GM12878 (cell line): ENCODE measurements around the gene PKD1. TPM values are rescaled to one million over a fixed set of nuclear protein-coding genes. Genes with fewer than 3 reads are reported as not detected.

ENCODE experiments used
- BHLHE40 ChIP-seq, 2 experiments: fragments of 450-650 bp in 1 of 2; IDR thresholded peaks; 2 replicates each; pipeline ENCODE4 v1.6.1; 2011 to 2017; ENCODE audit warnings: low read depth in 2 of 2, borderline replicate concordance in 1 of 2, improper control_type of control experiment in 1 of 2, low read length in 1 of 2, mild to moderate bottlenecking in 1 of 2
- BMI1 ChIP-seq: fragments of 450-650 bp; IDR thresholded peaks from 2 replicates; pipeline ENCODE4 v1.6.1; 2016; ENCODE audit warnings: mild to moderate bottlenecking, moderate library complexity, borderline replicate concordance
- CREM ChIP-seq: IDR thresholded peaks from 2 replicates; pipeline ENCODE4 v1.6.1; 2014; ENCODE audit warnings: antibody characterized with exemption, low read depth
- EGR1 ChIP-seq, 2 experiments: IDR thresholded peaks; 1 replicate in 1 of 2; 2 replicates in 1 of 2; pipeline ENCODE4 v1.6.1; 2011 to 2012; ENCODE audit warnings: low read depth in 2 of 2, low read length in 2 of 2, borderline replicate concordance in 1 of 2, mild to moderate bottlenecking in 1 of 2, moderate library complexity in 1 of 2
- EP300 ChIP-seq, 2 experiments: fragments of 150-350 bp in 1 of 2; IDR thresholded peaks; 2 replicates each; pipeline ENCODE4 v1.6.1; 2011 to 2012; ENCODE audit warnings: low read depth in 2 of 2, low read length in 2 of 2, borderline replicate concordance in 1 of 2, improper control_type of control experiment in 1 of 2, inconsistent platforms in 1 of 2; ENCODE audit not compliant: control insufficient read depth in 1 of 2
- FOXK2 ChIP-seq: fragments of 450-650 bp; IDR thresholded peaks from 2 replicates; pipeline ENCODE4 v1.6.1; 2017; ENCODE audit warnings: mild to moderate bottlenecking, moderate library complexity
- NR2F1 ChIP-seq: fragments of 450-650 bp; conservative IDR thresholded peaks from 2 replicates; pipeline ENCODE4 v1.6.1; 2017; ENCODE audit warnings: mild to moderate bottlenecking
- SREBF1 ChIP-seq: IDR thresholded peaks from 2 replicates; pipeline ENCODE4 v1.6.1; 2012; ENCODE audit warnings: mild to moderate bottlenecking, low read length
- STAT1 ChIP-seq: fragments of 450-650 bp; conservative IDR thresholded peaks from 2 replicates; pipeline ENCODE4 v1.6.1; 2014; ENCODE audit warnings: antibody characterized with exemption, mild to moderate bottlenecking
- SUZ12 ChIP-seq: fragments of 200-600 bp; sonication (generic); IDR thresholded peaks from one replicate; pipeline ENCODE4 v1.6.1; 2018; ENCODE audit warnings: antibody characterized with exemption, mild to moderate bottlenecking; ENCODE audit not compliant: unreplicated experiment
- TCF7 ChIP-seq: IDR thresholded peaks from 2 replicates; pipeline ENCODE4 v1.6.1; 2014; ENCODE audit warnings: antibody characterized with exemption, borderline replicate concordance
- ZBTB40 ChIP-seq: fragments of 450-650 bp; IDR thresholded peaks from 2 replicates; pipeline ENCODE4 v1.6.1; 2016; ENCODE audit warnings: mild to moderate bottlenecking, moderate library complexity, borderline replicate concordance
- ZNF24 ChIP-seq: fragments of 450-650 bp; IDR thresholded peaks from 2 replicates; pipeline ENCODE4 v1.6.1; 2017; ENCODE audit warnings: antibody characterized with exemption, mild to moderate bottlenecking
- ZNF274 ChIP-seq: IDR thresholded peaks from one replicate; pipeline ENCODE4 v1.8.0; 2011; ENCODE audit not compliant: insufficient read length, insufficient read depth
- polyA plus RNA-seq, 11 experiments: library from polyadenylated mRNA; depleted of rRNA in 4 of 11; unstranded in 6 of 11; stranded (reverse) in 5 of 11; fragments of >200 nt; fragmentation: Nextera tagmentation in 4 of 11; fragmentation: Illumina TruSeq in 1 of 11; extraction: Ambion mirVana in 4 of 11; extraction: Trizol in 1 of 11; gene quantifications; 1 replicate in 1 of 11; 2 replicates in 10 of 11; pipeline versions ENCODE4 v1.2.1 to v1.2.3, GENCODE V29; 2011 to 2016; ENCODE audit warnings: inconsistent platforms in 2 of 11, missing spikeins in 2 of 11, low read depth in 1 of 11
- total RNA-seq, 4 experiments: library from RNA; depleted of rRNA in 3 of 4; stranded (reverse); fragments of >200 nt in 3 of 4; fragmentation: Illumina TruSeq in 1 of 4; extraction: Trizol in 1 of 4; gene quantifications; 2 replicates each; pipeline versions ENCODE4 v1.2.1 to v1.2.3, GENCODE V29; 2013 to 2021
- TF ChIP-seq, protein P1 (sequence below): fragments of 450-650 bp; IDR thresholded peaks from 2 replicates; pipeline ENCODE4 v1.6.1; 2017; ENCODE audit warnings: mild to moderate bottlenecking

PKD1 gene
- total and polyA plus RNA-seq, 10 of the 15 experiments (the other 5 are each of a cell fraction or from before 2014, with no cell fraction given): 0.11 to 62.0 (median 6.1) TPM

DNA sequence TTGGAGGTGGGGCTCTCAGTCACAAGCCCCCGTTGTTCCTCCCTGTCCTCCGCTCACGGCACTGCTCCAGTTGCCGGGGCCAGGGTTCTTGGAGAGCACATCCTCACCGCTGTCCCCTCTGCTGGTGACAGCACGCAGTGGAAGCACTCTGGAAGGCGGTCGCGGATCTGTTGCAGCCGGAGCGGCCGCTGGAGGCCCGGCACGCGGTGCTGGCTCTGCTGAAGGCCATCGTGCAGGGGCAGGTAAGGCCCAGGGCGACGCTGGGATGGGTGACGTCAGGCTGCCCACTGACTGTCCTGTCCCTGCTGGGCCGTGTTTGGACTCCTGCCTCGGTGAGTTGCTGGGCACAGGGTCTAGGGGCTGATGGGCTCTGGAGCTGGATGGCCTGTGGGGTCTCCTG, 82.5 kb downstream of the PKD1 start (continued):
- no peak for TF ChIP-seq SREBF1
- no peak for TF ChIP-seq ZNF24
- TF ChIP-seq STAT1: no peak
- TF ChIP-seq NR2F1: no peak
- no peak for TF ChIP-seq ZBTB40
- TF ChIP-seq FOXK2: no peak
- TF ChIP-seq BMI1: no peak
- no peak for TF ChIP-seq TCF7
- TF ChIP-seq EP300 (IDR thresholded peaks at IDR 0.05; ENCODE audit: borderline replicate concordance in 1 of 2, control insufficient read depth in 1 of 2, low read depth in 2 of 2, low read length in 2 of 2): no peak
- TF ChIP-seq ZNF274: no peak
- TF ChIP-seq, protein P1, sequence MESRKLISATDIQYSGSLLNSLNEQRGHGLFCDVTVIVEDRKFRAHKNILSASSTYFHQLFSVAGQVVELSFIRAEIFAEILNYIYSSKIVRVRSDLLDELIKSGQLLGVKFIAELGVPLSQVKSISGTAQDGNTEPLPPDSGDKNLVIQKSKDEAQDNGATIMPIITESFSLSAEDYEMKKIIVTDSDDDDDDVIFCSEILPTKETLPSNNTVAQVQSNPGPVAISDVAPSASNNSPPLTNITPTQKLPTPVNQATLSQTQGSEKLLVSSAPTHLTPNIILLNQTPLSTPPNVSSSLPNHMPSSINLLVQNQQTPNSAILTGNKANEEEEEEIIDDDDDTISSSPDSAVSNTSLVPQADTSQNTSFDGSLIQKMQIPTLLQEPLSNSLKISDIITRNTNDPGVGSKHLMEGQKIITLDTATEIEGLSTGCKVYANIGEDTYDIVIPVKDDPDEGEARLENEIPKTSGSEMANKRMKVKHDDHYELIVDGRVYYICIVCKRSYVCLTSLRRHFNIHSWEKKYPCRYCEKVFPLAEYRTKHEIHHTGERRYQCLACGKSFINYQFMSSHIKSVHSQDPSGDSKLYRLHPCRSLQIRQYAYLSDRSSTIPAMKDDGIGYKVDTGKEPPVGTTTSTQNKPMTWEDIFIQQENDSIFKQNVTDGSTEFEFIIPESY: no peak
- no peak for TF ChIP-seq SUZ12
- no peak for TF ChIP-seq CREM
- TF ChIP-seq BHLHE40 (IDR thresholded peaks at IDR 0.05; ENCODE audit: borderline replicate concordance in 1 of 2, low read depth in 2 of 2, low read length in 1 of 2): no peak
- TF ChIP-seq EGR1 (IDR thresholded peaks at IDR 0.05; ENCODE audit: borderline replicate concordance in 1 of 2, low read depth in 2 of 2, low read length in 2 of 2): no peak
